Endothelial cell of umbilical vein (primary cell): Measurements from ENCODE around the gene KAZN. TPM values are rescaled to one million over a fixed set of nuclear protein-coding genes. Genes with fewer than 3 reads are reported as not detected.

Experiments
- BruUV-seq: library from RNA; stranded (reverse); fragments of 400-500 nt; replicated peaks from 2 replicates; lab custom pipeline; 2021; lab: Mats Ljungman, UMichigan
- CTCF ChIA-PET: fragments of 300-600, 350-600 bp; sonication (Branson Sonifier 250); formaldehyde crosslinking; loops from one replicate; lab custom pipeline; 2021; ENCODE audit warnings: antibody characterized with exemption, inconsistent platforms; lab: Charles Lee
- POLR2A ChIA-PET: fragments of 300-600, 350-600 bp; sonication (Branson Sonifier 250); formaldehyde crosslinking; loops from one replicate; lab custom pipeline; 2021; ENCODE audit warnings: antibody characterized with exemption, inconsistent platforms; lab: Charles Lee
- DNase-seq: peaks from one replicate; pipeline ENCODE4 v3.0.0-alpha.2; 2011; ENCODE audit warnings: low read depth, low spot score
- FAIRE-seq: peaks from 2 replicates; lab custom pipeline; 2011; peaks lifted over from hg19 to GRCh38; lab: Jason Lieb, UNC
- H2AFZ ChIP-seq: 2 replicates; pipeline ENCODE4 v1.6.0; 2012; ENCODE audit warnings: low read depth, low read length, control low read depth, inconsistent platforms
- H3K27ac ChIP-seq: 2 replicates; pipeline ENCODE4 v1.5.1; 2011; ENCODE audit warnings: low read depth, mild to moderate bottlenecking, control low read depth, low read length, moderate library complexity; ENCODE audit not compliant: insufficient read depth
- H3K27me3 ChIP-seq, 2 experiments: 2 replicates each; pipeline versions ENCODE4 v1.6.0 to v1.6.1; 2011; ENCODE audit warnings: low read length in 2 of 2, mixed read lengths in 1 of 2; ENCODE audit not compliant: control insufficient read depth in 2 of 2, insufficient read depth in 2 of 2
- H3K36me3 ChIP-seq, 2 experiments: 2 replicates in 1 of 2; 3 replicates in 1 of 2; pipeline ENCODE4 v1.5.1; 2011; ENCODE audit warnings: low read length in 2 of 2, mild to moderate bottlenecking in 1 of 2, moderate library complexity in 1 of 2; ENCODE audit not compliant: control insufficient read depth in 2 of 2, insufficient read depth in 2 of 2; ENCODE audit errors: extremely low read depth in 1 of 2
- H3K4me1 ChIP-seq: 3 replicates; pipeline ENCODE4 v1.5.1; 2011; ENCODE audit warnings: mild to moderate bottlenecking, low read length; ENCODE audit not compliant: control insufficient read depth, insufficient read depth; ENCODE audit errors: extremely low read depth
- H3K4me2 ChIP-seq: 2 replicates; pipeline ENCODE4 v1.6.1; 2011; ENCODE audit warnings: low read length, control low read depth, mixed read lengths; ENCODE audit not compliant: insufficient read depth
- H3K4me3 ChIP-seq, 3 experiments: fragments of 200-600 bp in 1 of 3; sonication (generic), shearing (Covaris generic) in 1 of 3; replicated peaks in 1 of 3; 2 replicates each; pipeline ENCODE4 v1.5.1; 2011 to 2016; ENCODE audit warnings: control low read depth in 3 of 3, low read length in 3 of 3, mild to moderate bottlenecking in 2 of 3, inconsistent platforms in 1 of 3, low read depth in 1 of 3, moderate library complexity in 1 of 3; ENCODE audit not compliant: insufficient read depth in 1 of 3
- H3K79me2 ChIP-seq: 2 replicates; pipeline ENCODE4 v1.6.0; 2012; ENCODE audit warnings: low read length, inconsistent platforms; ENCODE audit not compliant: control insufficient read depth, insufficient read depth
- H3K9ac ChIP-seq: replicated peaks from 2 replicates; pipeline ENCODE3; 2011; ENCODE audit warnings: low read length, control low read depth; ENCODE audit not compliant: insufficient read depth; ENCODE audit errors: extremely low read depth
- H3K9me1 ChIP-seq: replicated peaks from 3 replicates; pipeline ENCODE4 v1.6.0; 2011; ENCODE audit warnings: mild to moderate bottlenecking, low read length; ENCODE audit not compliant: control insufficient read depth, insufficient read depth; ENCODE audit errors: extremely low read depth
- H3K9me3 ChIP-seq: replicated peaks from 2 replicates; pipeline ENCODE4 v1.5.1; 2012; ENCODE audit warnings: low read length, inconsistent platforms; ENCODE audit not compliant: control insufficient read depth, insufficient read depth
- H4K20me1 ChIP-seq: replicated peaks from 2 replicates; pipeline ENCODE3; 2011; ENCODE audit warnings: mild to moderate bottlenecking, low read length; ENCODE audit not compliant: control insufficient read depth, insufficient read depth; ENCODE audit errors: extremely low read depth
- CTCF ChIP-seq, 2 donors: IDR thresholded peaks; 1 replicate in 1 of 2; 2 replicates in 1 of 2; pipeline ENCODE4 v1.5.1; 2011; ENCODE audit warnings: low read length in 2 of 2, mild to moderate bottlenecking in 2 of 2, moderate library complexity in 2 of 2, control low read depth in 1 of 2, inconsistent platforms in 1 of 2, low read depth in 1 of 2; ENCODE audit not compliant: insufficient read depth in 1 of 2; ENCODE audit errors: extremely low read depth in 1 of 2
- EZH2 ChIP-seq: IDR thresholded peaks from 2 replicates; pipeline ENCODE4 v1.6.1; 2012; ENCODE audit warnings: borderline replicate concordance, low read depth, mild to moderate bottlenecking, moderate library complexity, low read length, inconsistent platforms; ENCODE audit not compliant: severe bottlenecking
- FOS ChIP-seq: IDR thresholded peaks from 2 replicates; pipeline ENCODE4 v1.6.1; 2011; ENCODE audit warnings: mild to moderate bottlenecking, low read length, moderate library complexity, borderline replicate concordance; ENCODE audit not compliant: insufficient read depth
- MYC ChIP-seq: IDR thresholded peaks from one replicate; pipeline ENCODE4 v1.6.1; 2011; ENCODE audit warnings: mild to moderate bottlenecking, low read depth, low read length
- POLR2A ChIP-seq: IDR thresholded peaks from 2 replicates; pipeline ENCODE4 v1.6.1; 2012; ENCODE audit warnings: low read depth, mild to moderate bottlenecking, control low read depth, low read length
- POLR2AphosphoS5 ChIP-seq: IDR thresholded peaks from 2 replicates; pipeline ENCODE4 v1.6.1; 2012; ENCODE audit warnings: low read depth, mild to moderate bottlenecking, control low read depth, low read length, moderate library complexity; ENCODE audit not compliant: insufficient read depth
- dilution Hi-C: fragments of 300-500 bp; cut with MboI; formaldehyde crosslinking; loops from one replicate; pipeline ENCODE4 v1.15.0; 2019; ENCODE audit warnings: low sequenced_read_pairs; ENCODE audit not compliant: extremely low pct_ligation_motif_present
- intact Hi-C: fragments of 100-400 bp; cut with micrococcal nuclease; formaldehyde crosslinking; loops from one replicate; pipeline ENCODE4 v1.10.0; 2022
- polyA plus RNA-seq, 4 experiments: library from polyadenylated mRNA; depleted of rRNA in 3 of 4; stranded (reverse) in 3 of 4; unstranded in 1 of 4; fragments of >200 nt; gene quantifications; 2 replicates each; pipeline versions ENCODE4 v1.2.1 to v1.2.3, GENCODE V29; 2011 to 2012; ENCODE audit warnings: missing spikeins in 1 of 4
- total RNA-seq: library from RNA; stranded (reverse); gene quantifications from 2 replicates; pipeline ENCODE4 v1.2.3, GENCODE V29; 2021

The KAZN gene
- total and polyA plus RNA-seq, 2 donors (not counting 3 experiments of a cell fraction or from before 2014, with no cell fraction given), result 1.6 to 5.8 TPM

- Histone ChIP-seq H3K4me2 (no peak overlapping the region), H4K20me1 (no peaks in the 10 kb centered on the region), H3K9ac (no peak overlapping the region), H3K36me3 (no peaks in the 10 kb centered on the region), H3K9me1 (no peaks in the 10 kb centered on the region), H3K27ac (no peak overlapping the region), H3K79me2 (no peaks in the 10 kb centered on the region), H3K4me1 (no peaks in the 10 kb centered on the region), H3K27me3 (no peaks in the 10 kb centered on the region), H3K4me3 (no peak overlapping the region), H2AFZ (no peak overlapping the region), H3K9me3 (no peaks in the 10 kb centered on the region)
- intact Hi-C loops (no loop called here), dilution Hi-C loops (no loop called here)
- BruUV-seq, result no TSS peak
- FAIRE-seq (no peak), DNase-seq (no peak)
- POLR2A ChIA-PET, result no interaction called here
- no peak for TF ChIP-seq FOS
- no peak for TF ChIP-seq POLR2A
- no peak for TF ChIP-seq MYC
- TF ChIP-seq POLR2AphosphoS5, result no peak
- no peak for TF ChIP-seq CTCF (IDR thresholded peaks at IDR 0.05; ENCODE audit: extremely low read depth in 1 of 2, insufficient read depth in 1 of 2, low read depth in 1 of 2, low read length in 2 of 2)
- no peak for TF ChIP-seq EZH2
- CTCF ChIA-PET, result interaction anchor here (1.2 to 4.3 kb wide), 4 partner anchors 8 to 117 kb away, joined by 3 to 29 read pairs (median 8); no protein-coding TSS in a partner anchor
Measured at GRCh38 chr1:15029036-15029435, 430.6 kb downstream of the KAZN start.

- dilution Hi-C loops, result no loop called here
- POLR2A ChIA-PET, result no interaction called here
Measured at GRCh38 chr1:15029786-15030185, 431.3 kb downstream of the KAZN start.

More at GRCh38 chr1:15029786-15030185, 431.3 kb downstream of the KAZN start:
- Histone ChIP-seq H3K9me3 (no peaks in the 10 kb centered on the region), H3K4me2 (no peak overlapping the region), H4K20me1 (no peaks in the 10 kb centered on the region), H3K9me1 (no peaks in the 10 kb centered on the region), H3K36me3 (no peaks in the 10 kb centered on the region), H3K9ac (no peak overlapping the region), H3K4me1 (no peaks in the 10 kb centered on the region), H3K4me3 (no peak overlapping the region), H3K27me3 (no peaks in the 10 kb centered on the region), H2AFZ (no peak overlapping the region), H3K27ac (no peak overlapping the region), H3K79me2 (no peaks in the 10 kb centered on the region)
- no TSS peak for BruUV-seq
- FAIRE-seq, result no peak
- DNase-seq, result no peak
- TF ChIP-seq CTCF (IDR thresholded peaks at IDR 0.05; ENCODE audit: extremely low read depth in 1 of 2, insufficient read depth in 1 of 2, low read depth in 1 of 2, low read length in 2 of 2) (no peak), MYC (no peak), POLR2A (no peak), EZH2 (no peak)
- intact Hi-C loops, result no loop called here
- CTCF ChIA-PET, result interaction anchor here (1.3 to 4.3 kb wide), 3 partner anchors 7 to 1362 kb away, joined by 3 to 29 read pairs (median 4); no protein-coding TSS in a partner anchor
